GM23248 (cell line): ENCODE measurements around the gene DDX10.

Experiments used
- EZH2 ChIP-seq: fragments of 200-600 bp; sonication (generic); IDR thresholded peaks from 2 replicates; pipeline ENCODE4 v1.6.1; 2018; ENCODE audit warnings: antibody characterized with exemption, mild to moderate bottlenecking; ENCODE audit not compliant: insufficient read depth, poor library complexity, severe bottlenecking
- EZH2phosphoT487 ChIP-seq: fragments of 200-600 bp; sonication (generic); IDR thresholded peaks from 2 replicates; pipeline ENCODE4 v1.6.1; 2018; ENCODE audit warnings: antibody characterized with exemption, moderate library complexity, mild to moderate bottlenecking, low read depth; ENCODE audit not compliant: insufficient read depth

DNA sequence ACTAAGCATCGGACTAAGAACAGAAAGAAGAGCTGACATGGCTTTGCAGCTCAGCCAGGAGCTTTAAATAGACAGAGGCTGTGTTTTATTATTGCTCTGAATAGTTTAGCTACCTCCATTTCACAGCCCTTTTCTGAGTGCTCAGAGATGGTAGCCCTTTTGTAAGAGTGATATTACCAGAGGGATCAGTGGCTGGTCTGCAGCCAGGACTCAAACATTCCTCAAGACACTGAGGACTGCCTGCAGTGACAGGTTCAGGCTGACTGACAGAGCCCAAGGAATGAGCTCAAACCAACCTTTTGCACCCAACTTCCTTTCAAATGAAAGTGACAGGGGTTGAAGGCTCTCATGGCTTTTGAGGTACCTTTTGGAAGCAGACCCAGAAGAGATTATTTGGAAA, 189.0 kb downstream of the DDX10 start:
- TF ChIP-seq EZH2 (no peak), EZH2phosphoT487 (no peak)
